Measurements from ENCODE around the gene NCS1. TPM values are rescaled to one million over a fixed set of nuclear protein-coding genes. Genes with fewer than 3 reads are reported as not detected.
A peak's percentile ranks its signal among the peaks of the same experiment; 100 is the strongest.

Gene NCS1
- total and polyA plus RNA-seq, 9 of the 15 experiments (the other 6 are each of a cell fraction or from before 2014, with no cell fraction given): 0.28 to 27.0 (median 9.6) TPM

DNA sequence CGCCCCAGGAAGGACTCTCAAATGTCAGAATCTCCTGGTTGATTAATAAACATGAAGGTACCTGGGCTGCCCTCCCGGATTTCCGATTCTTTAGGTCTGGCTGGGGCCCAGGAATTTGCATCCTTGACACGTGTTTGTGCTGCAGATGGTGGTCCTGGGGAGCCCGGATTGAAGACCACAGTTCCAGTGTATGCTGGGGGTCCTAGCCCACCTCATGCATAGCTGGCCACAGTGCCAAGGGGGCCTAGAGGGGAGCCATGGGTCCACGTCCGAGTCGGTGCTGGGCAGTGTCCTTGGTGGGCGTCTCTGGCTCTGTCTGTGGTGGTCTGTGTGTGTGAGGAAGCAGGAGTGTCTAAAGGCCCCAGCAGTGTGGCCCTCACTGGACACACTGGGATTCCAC is 3.2 kb downstream of the NCS1 start (continued):
- TF ChIP-seq YY1 (IDR thresholded peaks at IDR 0.05; ENCODE audit: borderline replicate concordance in 1 of 3, control insufficient read depth in 1 of 3, extremely low read depth in 1 of 3, insufficient read depth in 3 of 3, insufficient read length in 1 of 3, insufficient replicate concordance in 2 of 3, low read depth in 1 of 3, low read length in 2 of 3): no peak

GRCh38 chr9:130176760-130177159 is 4.6 kb downstream of the NCS1 start:
- H3K9ac ChIP-seq (ENCODE audit: insufficient read depth in 1 of 2, low read depth in 2 of 2, low read length in 2 of 2): peak overlapping the region in 1 of 2 experiments; percentile 64; a peak in 1 of 4 replicates
- no peak for FAIRE-seq
- in situ Hi-C loops (cut with MboI): no loop called here

More at GRCh38 chr9:130176760-130177159, 4.6 kb downstream of the NCS1 start:
- peaks cover 22% of the 10 kb centered on the region; the same call in 1 of the 2 replicates for H4K20me1 ChIP-seq (replicated peaks; ENCODE audit: control insufficient read depth, insufficient read depth, low read length)
- peaks cover 0 to 29% of the 10 kb centered on the region in 2 experiments; a peak in 3 of 5 replicates for H3K4me1 ChIP-seq (replicated peaks in 1 of 2; ENCODE audit: control insufficient read depth in 2 of 2, insufficient read depth in 2 of 2, low read length in 2 of 2)
- ChIA-PET CTCF (ENCODE audit: low intra/inter-chr PET ratio) (no interaction called here), POLR2A (interaction anchor here (1.2 kb wide), 1 partner anchor 26 kb away, joined by 3 read pairs; no protein-coding TSS in a partner anchor)
- TF ChIP-seq BCOR (IDR thresholded peaks at IDR 0.05) (no peak), KDM2B (CRISPR knock-in tag; IDR thresholded peaks at IDR 0.05) (no peak)
- TF ChIP-seq, protein P1, sequence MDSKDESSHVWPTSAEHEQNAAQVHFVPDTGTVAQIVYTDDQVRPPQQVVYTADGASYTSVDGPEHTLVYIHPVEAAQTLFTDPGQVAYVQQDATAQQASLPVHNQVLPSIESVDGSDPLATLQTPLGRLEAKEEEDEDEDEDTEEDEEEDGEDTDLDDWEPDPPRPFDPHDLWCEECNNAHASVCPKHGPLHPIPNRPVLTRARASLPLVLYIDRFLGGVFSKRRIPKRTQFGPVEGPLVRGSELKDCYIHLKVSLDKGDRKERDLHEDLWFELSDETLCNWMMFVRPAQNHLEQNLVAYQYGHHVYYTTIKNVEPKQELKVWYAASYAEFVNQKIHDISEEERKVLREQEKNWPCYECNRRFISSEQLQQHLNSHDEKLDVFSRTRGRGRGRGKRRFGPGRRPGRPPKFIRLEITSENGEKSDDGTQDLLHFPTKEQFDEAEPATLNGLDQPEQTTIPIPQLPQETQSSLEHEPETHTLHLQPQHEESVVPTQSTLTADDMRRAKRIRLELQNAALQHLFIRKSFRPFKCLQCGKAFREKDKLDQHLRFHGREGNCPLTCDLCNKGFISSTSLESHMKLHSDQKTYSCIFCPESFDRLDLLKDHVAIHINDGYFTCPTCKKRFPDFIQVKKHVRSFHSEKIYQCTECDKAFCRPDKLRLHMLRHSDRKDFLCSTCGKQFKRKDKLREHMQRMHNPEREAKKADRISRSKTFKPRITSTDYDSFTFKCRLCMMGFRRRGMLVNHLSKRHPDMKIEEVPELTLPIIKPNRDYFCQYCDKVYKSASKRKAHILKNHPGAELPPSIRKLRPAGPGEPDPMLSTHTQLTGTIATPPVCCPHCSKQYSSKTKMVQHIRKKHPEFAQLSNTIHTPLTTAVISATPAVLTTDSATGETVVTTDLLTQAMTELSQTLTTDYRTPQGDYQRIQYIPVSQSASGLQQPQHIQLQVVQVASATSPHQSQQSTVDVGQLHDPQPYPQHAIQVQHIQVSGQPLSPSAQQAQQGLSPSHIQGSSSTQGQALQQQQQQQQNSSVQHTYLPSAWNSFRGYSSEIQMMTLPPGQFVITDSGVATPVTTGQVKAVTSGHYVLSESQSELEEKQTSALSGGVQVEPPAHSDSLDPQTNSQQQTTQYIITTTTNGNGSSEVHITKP (IDR thresholded peaks at IDR 0.05; ENCODE audit: partially characterized antibody): peak; percentile 32
- no TSS peak for BruUV-seq (replicated peaks)
- ATAC-seq: no peak
- H3K36me3 ChIP-seq (ENCODE audit: control insufficient read depth, insufficient read depth, low read length): no peaks in the 10 kb centered on the region
- no peak for DNase-seq (ENCODE audit: extremely low read depth in 1 of 4, low spot score in 3 of 4)
- no peaks in the 10 kb centered on the region for H3K27me3 ChIP-seq (ENCODE audit: control insufficient read depth in 2 of 2, insufficient read depth in 2 of 2, low read length in 2 of 2)
- no peaks in the 10 kb centered on the region for H3K9me3 ChIP-seq (replicated peaks; ENCODE audit: control insufficient read depth, insufficient read depth, low read depth, low read length)
- no peak overlapping the region for H2AFZ ChIP-seq (ENCODE audit: low read depth, low read length)
- peaks cover 24% of the 10 kb centered on the region for H3K79me2 ChIP-seq (ENCODE audit: control insufficient read depth, insufficient read depth, low read length)
- H3K9me1 ChIP-seq (ENCODE audit: control insufficient read depth, insufficient read depth, low read length): no peaks in the 10 kb centered on the region
- 95% methylated on average over 6 of the region's 6 CpGs for WGBS (ENCODE audit: insufficient coverage, low coverage, missing lambda C conversion rate)
- no peak overlapping the region for H3K27ac ChIP-seq (ENCODE audit: extremely low read depth, low read depth, low read length)
- H3K4me3 ChIP-seq: no peak overlapping the region
- no peak overlapping the region for H3K4me2 ChIP-seq (ENCODE audit: insufficient read depth, low read length)
- intact Hi-C loops (cut with micrococcal nuclease): no loop called here

Measured in K562 (cell line).